Frontal cortex (tissue), 4 donors: ENCODE results near the gene SLC12A1. TPM values are rescaled to one million over a fixed set of nuclear protein-coding genes. Genes with fewer than 3 reads are reported as not detected.

Experiments used
- DNase-seq, 2 donors: peaks; one replicate each; pipeline ENCODE4 v3.0.0; 2012; ENCODE audit warnings: low spot score in 2 of 2
- FAIRE-seq: peaks from 2 replicates; lab custom pipeline; 2012; peaks lifted over from hg19 to GRCh38; lab: Jason Lieb, UNC
- total RNA-seq: library from RNA; depleted of rRNA; stranded (reverse); fragments of >200 nt; gene quantifications from one replicate; pipeline ENCODE4 v1.2.3, GENCODE V29; 2014
- donor health status: control.
- donor health status: control.
- donor health status: control.

SLC12A1 gene
- total RNA-seq, 1 donor from 2014 or later: 1.6 TPM

DNA sequence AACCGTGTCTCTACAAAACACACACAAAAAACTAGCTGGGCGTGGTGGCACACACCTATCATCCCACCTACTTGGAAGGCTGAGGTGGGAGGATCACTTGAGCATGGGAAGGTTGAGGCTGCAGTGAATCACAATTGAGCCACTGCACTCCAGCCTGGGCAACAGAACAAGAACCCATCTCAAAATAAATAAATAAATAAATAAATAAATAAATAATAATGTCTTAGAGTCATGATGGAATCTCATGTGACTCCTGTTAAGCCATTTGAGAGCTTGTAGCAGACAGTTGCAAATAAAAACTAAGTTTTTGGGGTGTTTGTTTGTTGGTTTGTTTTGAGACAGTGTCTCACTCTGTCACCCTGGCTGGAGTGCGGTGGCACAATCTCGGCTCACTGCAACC lies 33.2 kb downstream of the SLC12A1 start:
- DNase-seq: no peak
- FAIRE-seq: no peak

DNA sequence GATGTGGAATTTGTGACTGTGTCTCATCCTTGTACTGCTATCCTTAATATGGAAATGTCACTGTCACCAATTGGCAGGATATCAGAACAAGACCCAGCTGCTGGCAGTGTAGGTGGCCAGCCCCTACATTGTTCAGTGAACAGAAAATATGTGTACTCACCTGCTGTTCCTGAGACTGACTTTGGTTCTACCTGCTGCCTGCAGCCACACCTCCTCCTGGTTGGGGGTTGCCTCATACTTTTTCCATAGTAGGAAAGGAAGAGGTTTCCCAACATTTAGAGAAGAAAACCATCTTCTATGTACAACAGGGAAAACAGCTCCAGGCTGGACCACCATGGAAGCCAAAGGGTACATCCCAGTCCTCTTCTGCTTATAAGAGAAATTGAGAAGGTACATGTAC lies 35.9 kb downstream of the SLC12A1 start:
- no peak for FAIRE-seq
- DNase-seq: no peak

- FAIRE-seq: no peak
- DNase-seq: no peak
These were observed 36.4 kb downstream of the SLC12A1 start for GRCh38 chr15:48242535-48242934.

- FAIRE-seq: no peak
- DNase-seq: no peak
These were observed 38.8 kb downstream of the SLC12A1 start for GRCh38 chr15:48244921-48245320.

GRCh38 chr15:48248414-48248813 lies 42.3 kb downstream of the SLC12A1 start:
- no peak for FAIRE-seq
- no peak for DNase-seq

- DNase-seq: peak; percentile 4 to 49
- no peak for FAIRE-seq
These were observed 44.6 kb downstream of the SLC12A1 start for GRCh38 chr15:48250640-48251076.

GRCh38 chr15:48253172-48253571 lies 47.1 kb downstream of the SLC12A1 start:
- FAIRE-seq (no peak), DNase-seq (no peak)

- FAIRE-seq: no peak
- no peak for DNase-seq
These were observed 59.0 kb downstream of the SLC12A1 start for GRCh38 chr15:48265135-48265534.

DNA sequence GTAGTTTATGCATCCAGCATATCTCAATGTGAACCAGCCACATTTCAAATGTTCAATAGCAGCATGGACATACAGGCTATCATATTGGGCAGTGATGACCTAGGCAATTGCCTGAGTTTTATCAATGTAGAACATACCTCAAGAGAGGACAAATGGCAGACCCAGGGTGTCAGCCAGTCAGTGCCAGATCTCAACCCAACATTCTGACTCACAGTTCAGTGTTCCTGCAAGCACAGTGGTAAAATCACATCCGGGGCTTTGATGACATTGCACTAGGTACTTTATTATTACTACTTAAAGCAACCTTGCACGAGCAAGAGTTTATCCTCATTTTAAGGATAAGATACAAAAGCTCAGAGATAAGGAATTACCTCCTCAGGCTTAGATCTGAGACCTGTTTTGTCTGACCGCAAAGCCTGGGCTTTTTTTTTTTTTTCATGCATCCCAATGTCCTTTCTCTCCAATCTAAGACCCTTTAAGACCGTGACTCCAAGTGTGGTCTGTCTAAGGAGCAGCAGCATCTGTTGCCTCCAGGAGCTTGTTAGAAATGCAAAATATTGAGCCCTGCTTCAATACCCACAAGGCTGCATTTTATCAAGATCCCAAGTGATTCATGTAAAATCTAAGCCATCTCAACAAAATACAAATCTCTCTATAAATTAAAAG lies 60.1 kb downstream of the SLC12A1 start:
- no peak for FAIRE-seq

GRCh38 chr15:48267766-48268165 lies 61.7 kb downstream of the SLC12A1 start:
- FAIRE-seq: no peak

More for the DNA sequence above, 60.1 kb downstream of the SLC12A1 start:
- DNase-seq: no peak

GRCh38 chr15:48273049-48273448 lies 66.9 kb downstream of the SLC12A1 start:
- DNase-seq (no peak), FAIRE-seq (no peak)

More at GRCh38 chr15:48267766-48268165, 61.7 kb downstream of the SLC12A1 start:
- no peak for DNase-seq

DNA sequence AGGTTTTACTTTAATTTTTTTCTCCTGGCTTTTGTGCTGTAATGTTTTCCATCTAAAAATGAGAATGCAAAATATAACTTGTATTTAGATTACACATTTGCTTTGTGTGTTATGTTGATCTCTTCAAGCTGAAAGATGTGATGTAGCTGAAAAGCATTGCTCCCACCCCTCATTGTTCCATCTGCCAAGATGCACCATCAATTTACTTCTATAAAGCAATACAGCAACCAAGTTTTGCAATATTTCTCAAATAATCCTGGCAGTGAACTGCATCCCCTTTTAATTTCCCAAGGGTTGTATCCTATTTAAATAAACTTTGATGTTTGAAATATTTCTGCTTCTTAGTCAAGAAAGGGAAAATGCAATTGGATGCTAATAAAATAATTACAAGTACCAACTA lies 72.6 kb downstream of the SLC12A1 start:
- no peak for DNase-seq
- no peak for FAIRE-seq

DNA sequence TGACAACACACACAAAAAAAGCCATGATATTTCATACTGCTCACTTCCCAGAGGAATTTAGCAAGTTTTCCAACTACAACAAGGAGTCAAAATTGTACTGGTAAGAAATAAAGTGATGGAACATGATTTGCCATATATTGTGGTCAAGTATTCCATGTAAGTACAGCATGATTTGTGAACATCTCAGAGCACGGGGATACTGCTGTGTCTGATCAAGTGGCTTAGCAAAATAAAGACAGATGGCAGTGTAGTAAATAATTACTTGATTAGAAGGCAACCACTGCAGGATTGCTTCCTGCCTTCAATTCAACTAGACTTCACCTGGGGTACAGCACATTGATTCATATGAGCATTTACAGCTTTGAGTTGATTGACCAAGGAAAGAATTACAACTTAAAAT lies 73.5 kb downstream of the SLC12A1 start:
- no peak for FAIRE-seq

DNA sequence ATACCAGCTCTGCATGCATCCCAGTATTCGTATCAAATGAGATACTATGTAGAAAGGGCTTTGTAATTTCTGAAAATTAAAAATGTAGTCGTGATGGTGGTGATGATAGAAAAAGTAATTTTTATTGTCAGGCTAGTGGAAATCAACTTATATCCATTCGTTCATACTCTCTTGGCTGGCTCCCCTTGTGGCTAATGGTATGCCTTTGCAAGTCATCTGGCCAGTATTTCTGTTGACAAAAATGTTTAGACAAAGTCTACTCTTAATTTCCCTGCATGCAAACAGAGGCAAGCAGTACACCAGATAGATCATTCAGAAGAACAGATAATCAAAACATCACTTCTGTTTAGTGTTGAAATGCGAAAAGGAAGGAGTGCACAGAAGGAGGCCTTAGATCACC lies 75.6 kb downstream of the SLC12A1 start:
- FAIRE-seq: no peak
- DNase-seq: no peak

More for the DNA sequence above, 73.5 kb downstream of the SLC12A1 start:
- DNase-seq: no peak

GRCh38 chr15:48282216-48282615 lies 76.1 kb downstream of the SLC12A1 start:
- no peak for DNase-seq
- FAIRE-seq: no peak

GRCh38 chr15:48283396-48284145 lies 77.5 kb downstream of the SLC12A1 start:
- FAIRE-seq (no peak), DNase-seq (no peak)

DNA sequence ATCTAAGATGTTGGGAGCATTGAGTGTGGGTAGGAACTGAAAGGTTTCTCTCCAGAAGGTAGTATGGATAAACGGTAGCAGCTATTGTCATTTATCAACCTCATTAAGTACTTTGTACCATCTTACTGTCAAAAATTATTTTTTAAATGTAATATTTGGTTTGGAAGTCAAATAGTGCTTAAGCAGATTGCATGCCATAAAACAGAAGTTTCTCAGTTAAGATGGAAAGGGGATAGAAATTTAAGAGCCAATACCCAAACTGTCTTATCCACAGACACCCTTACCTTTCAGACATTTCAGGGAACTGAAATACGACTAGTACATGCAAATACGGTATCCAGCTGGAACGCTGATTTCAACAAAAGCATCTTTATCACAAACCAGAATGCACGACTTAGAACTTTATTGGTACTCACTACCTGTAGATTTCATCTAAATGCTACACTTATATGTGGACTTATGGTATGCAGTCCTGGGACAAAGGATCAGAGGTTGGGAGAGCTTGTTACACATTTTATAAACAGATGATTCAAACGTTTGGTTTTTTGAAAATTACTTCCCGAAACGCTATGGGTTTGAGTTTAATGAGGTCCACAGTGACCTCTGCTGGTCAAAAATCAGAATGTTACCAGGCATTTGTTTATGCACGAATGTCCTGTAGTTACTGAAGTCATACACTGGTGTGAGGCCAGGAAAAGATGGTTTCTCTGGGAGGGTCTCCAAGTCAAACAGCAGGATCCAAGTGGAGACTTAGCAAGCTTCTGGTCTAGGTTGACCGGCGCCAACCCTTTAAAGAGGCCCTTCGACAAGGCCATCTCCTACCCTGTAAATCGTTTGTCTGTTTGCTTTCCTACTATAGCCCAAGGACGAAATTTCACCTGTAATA lies 79.5 kb downstream of the SLC12A1 start:
- FAIRE-seq (peak; percentile 81), DNase-seq (peak; percentile 12 to 46)

- no peak for FAIRE-seq
- no peak for DNase-seq
These were observed 83.5 kb downstream of the SLC12A1 start for GRCh38 chr15:48289628-48290027.

GRCh38 chr15:48292458-48292857 lies 86.4 kb downstream of the SLC12A1 start:
- DNase-seq (no peak), FAIRE-seq (no peak)

GRCh38 chr15:48297668-48298067 lies 91.6 kb downstream of the SLC12A1 start:
- FAIRE-seq (no peak), DNase-seq (no peak)
